AG08395 (cell line): ENCODE results near the gene EYA3.
"Not testable (repeated sequence)": the region's sequence is repeated elsewhere in the genome, so short reads cannot be mapped to it uniquely, and the experiment has no call there.

Source experiments
- DNase-seq: peaks from one replicate; pipeline ENCODE4 v3.0.0; 2012; ENCODE audit warnings: mixed read lengths, low spot score

EYA3 gene

GRCh38 chr1:28027660-28028059 lies 60.8 kb downstream of the EYA3 start:
- DNase-seq = no peak

GRCh38 chr1:28027238-28027637 lies 61.2 kb downstream of the EYA3 start:
- DNase-seq = no peak

- DNase-seq = no peak
Observed at GRCh38 chr1:28026329-28026728, 62.1 kb downstream of the EYA3 start.

- no peak for DNase-seq
Observed at GRCh38 chr1:28021064-28021463, 67.3 kb downstream of the EYA3 start.

- no peak for DNase-seq
Observed at GRCh38 chr1:28010969-28011368, 77.4 kb downstream of the EYA3 start.

GRCh38 chr1:28003117-28003516 lies 85.3 kb downstream of the EYA3 start:
- DNase-seq = not testable (repeated sequence)

- no peak for DNase-seq
Observed at GRCh38 chr1:28002600-28002999, 85.8 kb downstream of the EYA3 start.

GRCh38 chr1:27999055-27999454 lies 89.4 kb downstream of the EYA3 start:
- no peak for DNase-seq

- not testable (repeated sequence) for DNase-seq
Observed at GRCh38 chr1:27994526-27994925, 93.9 kb downstream of the EYA3 start.

- DNase-seq = no peak
Observed at GRCh38 chr1:27994060-27994459, 94.3 kb downstream of the EYA3 start.

- DNase-seq = no peak
Observed at GRCh38 chr1:27993241-27993640, 95.2 kb downstream of the EYA3 start.

GRCh38 chr1:27992276-27992675 lies 96.1 kb downstream of the EYA3 start:
- DNase-seq = no peak

- DNase-seq = no peak
Observed at GRCh38 chr1:27990920-27991537, 97.4 kb downstream of the EYA3 start.

GRCh38 chr1:27981145-27981544 lies 107.3 kb downstream of the EYA3 start:
- no peak for DNase-seq

GRCh38 chr1:27980216-27980845 lies 108.1 kb downstream of the EYA3 start:
- DNase-seq = no peak

GRCh38 chr1:27979859-27980201 lies 108.6 kb downstream of the EYA3 start:
- DNase-seq = no peak

- DNase-seq = peak; percentile 62
Observed at GRCh38 chr1:27979151-27979858, 109.1 kb downstream of the EYA3 start.

- no peak for DNase-seq
Observed at GRCh38 chr1:27974417-27974781, 114.0 kb downstream of the EYA3 start.

- DNase-seq = no peak
Observed at GRCh38 chr1:27973771-27974416, 114.5 kb downstream of the EYA3 start.

- DNase-seq = no peak
Observed at GRCh38 chr1:27972141-27972540, 116.3 kb downstream of the EYA3 start.

- DNase-seq = peak; percentile 12
Observed at GRCh38 chr1:27971674-27972073, 116.7 kb downstream of the EYA3 start.

- DNase-seq = peak; percentile 91
Observed at GRCh38 chr1:27970401-27970800, 118.0 kb downstream of the EYA3 start.

- DNase-seq = peak; percentile 94
Observed at GRCh38 chr1:27968692-27969091, 119.7 kb downstream of the EYA3 start.
